SK-N-SH treated with all-trans-retinoic acid at 6 μM for 48 hours (cell line): ENCODE results near the gene OXCT1.
"Not testable (repeated sequence)": the region's sequence is repeated elsewhere in the genome, so short reads cannot be mapped to it uniquely, and the experiment has no call there.

ENCODE experiments used
- CREB5 ChIP-seq: fragments of 250-450 bp; sonication (Bioruptor Pico); IDR thresholded peaks from 2 replicates; pipeline ENCODE4 v1.5.1; 2020; ENCODE audit warnings: low read depth, mild to moderate bottlenecking, moderate library complexity
- TOX ChIP-seq: fragments of 250-450 bp; sonication (Bioruptor Pico); IDR thresholded peaks from 2 replicates; pipeline ENCODE4 v1.8.0; 2021; ENCODE audit warnings: mild to moderate bottlenecking, moderate library complexity, borderline replicate concordance
- ZNF565 ChIP-seq: fragments of 450-650 bp; formaldehyde crosslinking; conservative IDR thresholded peaks from 2 replicates; pipeline ENCODE4 v1.5.0; 2020; ENCODE audit warnings: low read depth, mild to moderate bottlenecking, moderate library complexity

- TF ChIP-seq ZNF565, TOX, CREB5 (CRISPR knock-in tag): not testable (repeated sequence)
Measured at GRCh38 chr5:41729381-41729780, 140.8 kb downstream of the OXCT1 start.
